ENCODE measurements around the gene CPD. TPM values are rescaled to one million over a fixed set of nuclear protein-coding genes. Genes with fewer than 3 reads are reported as not detected.
"Not testable (repeated sequence)": the region's sequence is repeated elsewhere in the genome, so short reads cannot be mapped to it uniquely, and the experiment has no call there.

Gene CPD
- total RNA-seq, 1 donor from 2014 or later, result 223 TPM

DNA sequence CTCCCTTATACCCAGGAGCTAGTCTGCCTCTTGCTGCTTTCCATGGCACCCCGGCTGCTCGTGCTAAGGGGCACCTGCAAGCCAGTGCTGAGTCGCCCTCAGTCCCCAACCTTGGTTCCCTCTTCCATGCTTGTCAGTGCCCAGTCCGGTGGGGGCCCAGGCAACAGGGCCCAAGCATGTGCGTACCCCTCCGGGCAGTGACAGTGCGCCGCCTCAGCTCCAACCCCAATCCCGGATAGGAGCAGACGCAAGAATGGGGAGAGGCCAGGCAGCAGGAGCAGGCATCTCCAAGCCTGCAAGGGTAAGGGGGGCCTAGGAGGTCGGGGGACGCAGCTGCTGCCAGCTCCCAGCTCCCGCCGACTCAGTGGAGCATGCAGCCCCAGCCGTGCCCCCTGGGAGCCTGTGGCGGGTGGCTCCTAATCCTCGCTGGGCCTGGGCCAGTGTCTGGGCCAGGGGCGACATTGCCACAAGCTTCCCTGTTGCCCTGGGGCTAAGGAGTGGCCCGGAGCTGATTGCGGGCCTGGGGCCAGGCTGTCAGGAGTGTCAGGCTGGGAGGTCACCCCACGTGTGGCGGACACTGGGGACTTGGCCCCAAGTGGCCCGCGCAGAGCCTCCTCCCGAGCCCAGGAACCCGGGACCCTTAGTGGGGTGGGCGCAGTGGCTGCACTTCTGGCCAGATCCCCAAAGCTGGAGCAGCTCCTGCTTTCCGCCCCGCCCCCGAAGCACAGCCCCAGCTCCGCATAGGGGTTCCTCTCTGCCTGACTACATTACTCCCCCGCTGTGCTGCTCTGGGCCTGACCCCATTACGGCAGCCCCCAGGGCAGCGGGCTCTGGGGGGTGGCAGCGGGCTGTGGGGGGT lies 9.8 kb downstream of the CPD start:
- DNase-seq (ENCODE audit: low spot score), result no peak

GRCh38 chr17:30389756-30390300 lies 11.1 kb downstream of the CPD start:
- DNase-seq (ENCODE audit: low spot score), result no peak

GRCh38 chr17:30391534-30391933 lies 12.8 kb downstream of the CPD start:
- no peak for DNase-seq (ENCODE audit: low spot score)

DNA sequence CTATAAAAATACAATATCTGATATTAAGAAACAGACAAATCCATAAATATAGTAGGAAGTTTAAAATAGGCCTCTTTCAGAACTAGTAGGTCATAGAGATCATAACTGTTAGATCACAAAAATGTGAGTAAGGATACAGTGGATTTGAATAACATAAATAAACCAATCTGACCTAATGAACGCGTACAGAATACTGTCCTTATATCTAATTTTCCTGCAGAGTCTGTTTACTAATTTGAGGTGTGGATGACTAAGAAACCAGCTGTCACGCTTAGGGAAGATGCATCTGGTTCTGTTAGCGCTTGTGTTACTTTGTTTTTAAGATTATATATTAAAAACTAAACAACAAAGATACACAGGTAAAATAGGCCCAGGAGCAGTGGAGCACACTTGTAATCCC lies 14.8 kb downstream of the CPD start:
- no peak for DNase-seq (ENCODE audit: low spot score)

- DNase-seq (ENCODE audit: low spot score), result no peak
Observed at GRCh38 chr17:30393911-30394867, 15.5 kb downstream of the CPD start.

GRCh38 chr17:30395398-30396022 lies 16.8 kb downstream of the CPD start:
- no peak for DNase-seq (ENCODE audit: low spot score)

DNA sequence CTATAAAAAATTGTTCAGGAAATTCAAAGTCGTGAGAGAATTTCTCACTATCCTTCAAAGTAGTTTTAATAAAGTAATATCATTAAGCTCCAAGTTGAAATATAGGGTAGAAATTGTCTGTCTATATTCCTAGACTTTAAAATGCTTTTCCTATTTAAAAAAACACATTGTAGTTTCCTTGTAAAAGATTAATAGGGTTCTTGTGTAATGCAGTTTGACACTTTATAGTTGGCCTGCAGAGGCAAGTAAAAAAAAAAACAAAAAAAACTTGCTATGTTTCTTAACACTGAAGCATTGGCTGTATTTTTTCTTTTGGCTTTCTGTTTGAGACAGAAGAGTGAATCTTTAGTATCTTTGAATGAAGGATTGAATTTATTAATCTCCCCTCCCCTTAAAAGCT lies 17.4 kb downstream of the CPD start:
- DNase-seq (ENCODE audit: low spot score), result no peak

DNA sequence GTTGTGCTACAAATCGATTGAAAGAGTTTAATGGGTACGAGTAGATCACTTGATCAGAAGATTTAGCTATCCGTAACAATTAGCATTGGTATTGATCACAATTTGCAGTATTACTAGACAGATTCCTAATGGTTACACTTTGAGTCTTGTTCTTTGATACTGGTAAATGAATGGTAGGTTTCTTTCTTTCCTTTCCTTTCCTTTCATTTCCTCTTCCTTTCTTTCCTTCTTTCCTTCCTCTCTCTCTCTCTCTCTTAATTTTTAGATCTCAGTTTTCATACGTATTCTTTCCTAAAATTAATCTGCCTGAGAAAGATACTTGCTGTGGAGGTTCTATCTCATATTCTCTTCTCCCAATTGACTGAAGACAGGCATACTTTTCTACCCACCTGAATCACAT lies 17.9 kb downstream of the CPD start:
- DNase-seq (ENCODE audit: low spot score), result no peak

DNA sequence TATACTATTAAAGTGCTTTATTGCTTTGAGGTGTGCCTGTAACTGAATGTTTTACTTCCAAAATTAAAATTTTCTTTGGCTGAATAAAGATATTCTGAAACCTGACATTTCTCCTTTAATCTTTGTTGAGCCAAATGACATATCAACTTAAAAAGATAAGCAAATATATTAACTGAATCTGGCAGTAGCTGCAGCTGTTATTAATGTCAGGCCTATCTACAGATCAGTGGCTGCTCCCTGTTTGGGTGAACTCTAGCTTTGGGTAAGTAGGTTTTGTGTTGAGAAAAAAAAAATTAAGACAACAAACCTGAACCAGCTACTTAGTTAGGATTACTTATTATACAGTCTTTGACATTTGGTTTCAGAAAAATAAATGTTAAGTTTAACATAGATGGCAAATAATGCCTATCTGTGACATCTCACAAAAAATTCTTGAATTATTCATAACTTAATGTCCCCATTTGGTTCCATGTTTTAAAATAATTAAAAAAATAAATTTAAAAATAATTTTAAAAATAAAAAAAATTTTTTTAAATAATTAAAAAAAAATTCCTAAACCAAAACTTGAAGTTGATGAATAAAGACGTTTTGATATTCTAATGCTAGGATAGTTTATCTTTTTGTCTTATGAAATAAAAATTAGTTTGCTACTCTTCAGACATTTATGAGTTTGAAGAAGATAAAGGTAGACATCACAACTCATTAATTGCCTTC lies 19.8 kb downstream of the CPD start:
- no peak for DNase-seq (ENCODE audit: low spot score)

GRCh38 chr17:30401097-30401496 lies 22.4 kb downstream of the CPD start:
- no peak for DNase-seq (ENCODE audit: low spot score)

DNA sequence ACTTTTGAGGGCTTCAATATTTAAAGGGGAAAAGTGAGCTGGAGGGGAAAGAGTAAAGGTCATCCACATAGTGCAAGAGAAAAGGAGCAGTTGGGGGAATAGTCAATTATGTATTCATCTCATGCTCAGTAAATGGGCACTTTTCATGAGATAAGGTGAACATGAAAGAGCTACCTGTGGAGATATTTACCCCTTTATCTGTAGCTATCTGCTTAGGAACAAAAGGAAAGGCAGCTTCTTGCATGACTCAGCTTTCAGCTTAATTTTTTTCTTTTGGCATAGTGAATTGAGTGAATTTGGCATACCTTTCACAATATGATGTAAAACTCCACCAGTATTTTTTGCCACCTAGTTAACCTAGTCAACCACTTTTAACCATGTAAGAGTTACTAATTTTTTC lies 26.4 kb downstream of the CPD start:
- DNase-seq (ENCODE audit: low spot score), result no peak

DNA sequence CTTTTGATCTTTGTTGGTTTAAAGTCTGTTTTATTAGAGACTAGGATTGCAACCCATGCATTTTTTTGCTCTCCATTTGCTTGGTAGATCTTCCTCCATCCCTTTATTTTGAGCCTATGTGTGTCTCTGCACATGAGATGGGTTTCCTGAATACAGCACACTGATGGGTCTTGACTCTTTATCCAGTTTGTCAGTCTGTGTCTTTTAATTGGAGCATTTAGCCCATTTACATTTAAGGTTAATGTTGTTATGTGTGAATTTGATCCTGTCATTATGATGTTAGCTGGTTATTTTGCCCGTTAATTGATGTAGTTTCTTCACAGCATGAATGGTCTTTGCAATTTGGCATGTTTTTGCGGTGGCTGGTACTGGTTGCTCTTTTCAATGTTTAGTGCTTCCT lies 31.9 kb downstream of the CPD start:
- DNase-seq (ENCODE audit: low spot score), result not testable (repeated sequence)

GRCh38 chr17:30412008-30412496 lies 33.3 kb downstream of the CPD start:
- DNase-seq (ENCODE audit: low spot score), result not testable (repeated sequence)

DNA sequence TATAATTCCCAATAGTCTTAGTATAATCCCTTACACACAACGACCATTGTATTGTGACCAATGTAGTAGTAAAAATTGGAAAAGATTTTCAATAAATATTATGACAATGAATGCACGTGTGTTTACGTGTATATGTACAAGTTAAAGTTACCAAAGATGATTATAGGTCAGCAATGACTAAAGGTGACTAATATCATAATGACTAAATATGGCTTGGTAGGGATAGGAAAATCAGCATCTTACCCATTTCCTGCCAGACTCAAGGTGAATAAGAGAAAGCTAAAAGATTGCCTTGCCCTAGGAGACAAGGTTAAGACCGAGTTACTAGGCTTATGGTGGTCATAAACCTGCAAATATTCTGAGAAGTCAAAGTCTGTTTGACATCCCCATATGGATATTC lies 34.4 kb downstream of the CPD start:
- DNase-seq (ENCODE audit: low spot score), result no peak

DNA sequence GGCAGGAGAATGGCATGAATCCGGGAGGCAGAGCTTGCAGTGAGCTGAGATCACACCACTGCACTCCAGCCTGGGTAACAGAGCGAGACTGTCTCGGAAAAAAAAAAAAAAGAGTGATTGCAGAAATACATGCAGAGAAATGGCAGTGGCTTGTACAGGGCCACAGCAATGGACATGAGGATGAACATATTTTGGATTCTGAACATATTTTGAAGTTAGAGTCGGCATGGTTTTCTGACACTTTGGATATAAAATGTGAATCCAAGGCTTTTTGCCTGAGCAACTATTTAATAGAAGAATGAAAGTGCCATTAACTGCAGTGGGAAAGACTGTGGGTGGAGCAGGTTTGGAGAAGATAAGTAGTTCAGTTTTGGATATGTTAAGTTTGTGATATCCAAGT lies 35.8 kb downstream of the CPD start:
- DNase-seq (ENCODE audit: low spot score), result no peak

- DNase-seq (ENCODE audit: low spot score), result no peak
Observed at GRCh38 chr17:30415491-30415890, 36.8 kb downstream of the CPD start.

- not testable (repeated sequence) for DNase-seq (ENCODE audit: low spot score)
Observed at GRCh38 chr17:30418070-30418469, 39.3 kb downstream of the CPD start.

- no peak for DNase-seq (ENCODE audit: low spot score)
Observed at GRCh38 chr17:30421592-30421991, 42.9 kb downstream of the CPD start.

DNA sequence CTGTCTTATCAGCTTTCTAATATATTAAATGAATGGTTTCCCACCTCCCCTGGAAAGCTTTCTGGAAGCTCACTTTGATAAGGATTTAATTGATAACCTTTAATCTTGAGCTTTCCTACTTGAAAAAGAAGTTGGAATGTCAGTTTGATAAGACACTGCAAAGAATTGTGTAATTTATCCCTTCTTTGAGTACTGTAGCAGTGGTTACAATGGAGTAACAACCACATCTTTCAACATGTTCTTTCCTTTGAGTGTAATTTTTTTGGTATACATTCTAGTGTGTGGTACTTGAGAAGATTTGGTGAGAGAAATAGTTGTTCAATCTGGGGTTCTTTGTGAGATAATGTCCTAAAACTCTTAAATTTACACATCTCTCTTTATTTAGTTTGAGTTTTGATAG lies 43.4 kb downstream of the CPD start:
- DNase-seq (ENCODE audit: low spot score), result no peak

GRCh38 chr17:30424471-30424870 lies 45.7 kb downstream of the CPD start:
- no peak for DNase-seq (ENCODE audit: low spot score)

GRCh38 chr17:30426292-30426691 lies 47.6 kb downstream of the CPD start:
- no peak for DNase-seq (ENCODE audit: low spot score)

All from mucosa of gallbladder (tissue), 1 donor.